Inflammatory macrophage treated with lipopolysaccharide for 1 hour (primary cell): Measurements from ENCODE around the gene POLA1.
"Not testable (repeated sequence)": the region's sequence is repeated elsewhere in the genome, so short reads cannot be mapped to it uniquely, and the experiment has no call there.

Experiments
- DNase-seq, 2 donors: peaks; one replicate each; pipeline ENCODE4 v3.0.0-alpha.2; 2020 to 2022

POLA1 gene

GRCh38 chrX:24693453-24694202 is at the start of gene POLA1:
Gene POLA1, plus strand, starts transcription at chrX:24693918. Its CDS starts 44 bp downstream, at chrX:24693962.
- DNase-seq = peak; percentile 90

- no peak for DNase-seq
Measured at GRCh38 chrX:24646006-24646405, 47.7 kb upstream of the POLA1 start.

GRCh38 chrX:24646745-24647182 is 47.0 kb upstream of the POLA1 start:
- no peak for DNase-seq

GRCh38 chrX:24647257-24648058 is 46.3 kb upstream of the POLA1 start, which contains the start of gene PCYT1B:
Gene PCYT1B, minus strand, starts transcription at chrX:24647347. Its CDS starts 242 bp downstream, at chrX:24647105.
- DNase-seq = peak; percentile 9 to 28

GRCh38 chrX:24648495-24648894 is 45.2 kb upstream of the POLA1 start:
- no peak for DNase-seq

GRCh38 chrX:24651783-24652182 is 41.9 kb upstream of the POLA1 start:
- DNase-seq = no peak

- not testable (repeated sequence) for DNase-seq
Measured at GRCh38 chrX:24655679-24656078, 38.0 kb upstream of the POLA1 start.

- DNase-seq = no peak
Measured at GRCh38 chrX:24657671-24658386, 35.9 kb upstream of the POLA1 start.

GRCh38 chrX:24658421-24658820 is 35.3 kb upstream of the POLA1 start:
- no peak for DNase-seq

- DNase-seq = no peak
Measured at GRCh38 chrX:24659106-24659505, 34.6 kb upstream of the POLA1 start.

- no peak for DNase-seq
Measured at GRCh38 chrX:24659646-24660045, 34.1 kb upstream of the POLA1 start.

GRCh38 chrX:24661292-24661691 is 32.4 kb upstream of the POLA1 start:
- no peak for DNase-seq

- DNase-seq = no peak
Measured at GRCh38 chrX:24662352-24662751, 31.4 kb upstream of the POLA1 start.

GRCh38 chrX:24668111-24668510 is 25.6 kb upstream of the POLA1 start:
- no peak for DNase-seq

- DNase-seq = no peak
Measured at GRCh38 chrX:24672701-24673190, 21.0 kb upstream of the POLA1 start.

GRCh38 chrX:24673424-24673823 is 20.3 kb upstream of the POLA1 start:
- no peak for DNase-seq

- peak in 1 of 2 donors; percentile 12 for DNase-seq
Measured at GRCh38 chrX:24676403-24677024, 17.2 kb upstream of the POLA1 start.

- DNase-seq = no peak
Measured at GRCh38 chrX:24682739-24683432, 10.8 kb upstream of the POLA1 start.

- DNase-seq = no peak
Measured at GRCh38 chrX:24684048-24684447, 9.7 kb upstream of the POLA1 start.

- DNase-seq = no peak
Measured at GRCh38 chrX:24692305-24692704, 1.4 kb upstream of the POLA1 start.

- peak in 1 of 2 donors; percentile 1 for DNase-seq
Measured at GRCh38 chrX:24694825-24695224, 1.1 kb downstream of the POLA1 start.

GRCh38 chrX:24696294-24696693 is 2.6 kb downstream of the POLA1 start:
- DNase-seq = no peak
